Tibial nerve (tissue), 4 donors: Measurements from ENCODE around the gene TM4SF18. TPM values are rescaled to one million over a fixed set of nuclear protein-coding genes. Genes with fewer than 3 reads are reported as not detected.

Experiments
- DNase-seq, 2 donors: peaks; one replicate each; pipeline ENCODE4 v3.0.0-alpha.2; 2019; ENCODE audit warnings: low spot score in 2 of 2
- H3K27ac ChIP-seq, 4 donors: fragments of 200-600 bp; sonication (generic) in 3 of 4; one replicate each; pipeline ENCODE4 v1.5.1; 2017 to 2019; ENCODE audit warnings: mild to moderate bottlenecking in 1 of 4
- H3K27me3 ChIP-seq, 2 donors: fragments of 200-600 bp; sonication (generic) in 1 of 2; one replicate each; pipeline versions ENCODE4 v1.5.1 to v1.6.0; 2017 to 2019
- H3K36me3 ChIP-seq, 3 donors: fragments of 200-600 bp; sonication (generic); one replicate each; pipeline ENCODE4 v1.5.1; 2018 to 2019
- H3K4me1 ChIP-seq, 4 donors: fragments of 200-600 bp; sonication (generic) in 3 of 4; one replicate each; pipeline ENCODE4 v1.5.1; 2017 to 2019
- H3K4me3 ChIP-seq, 4 donors: fragments of 200-600 bp; sonication (generic) in 3 of 4; one replicate each; pipeline ENCODE4 v1.5.1; 2017 to 2019; ENCODE audit warnings: mild to moderate bottlenecking in 1 of 4, moderate library complexity in 1 of 4
- H3K9me3 ChIP-seq, 4 donors: fragments of 200-600 bp; sonication (generic) in 3 of 4; one replicate each; pipeline ENCODE4 v1.5.1; 2017 to 2019
- CTCF ChIP-seq, 5 experiments: fragments of 200-600 bp in 3 of 5; fragments of 450-650 bp in 2 of 5; sonication (generic) in 3 of 5; IDR thresholded peaks; one replicate each; pipeline ENCODE4 v1.5.1; 2016 to 2019; ENCODE audit warnings: antibody characterized with exemption in 5 of 5, mild to moderate bottlenecking in 3 of 5, moderate library complexity in 2 of 5
- EP300 ChIP-seq, 2 donors: sonication (generic); formaldehyde crosslinking; IDR thresholded peaks; one replicate each; pipeline ENCODE4 v1.6.1; 2017; ENCODE audit warnings: antibody characterized with exemption in 2 of 2, mild to moderate bottlenecking in 1 of 2
- POLR2A ChIP-seq, 2 donors: fragments of 450-650 bp; IDR thresholded peaks; one replicate each; pipeline ENCODE4 v1.6.1; 2017; ENCODE audit warnings: antibody characterized with exemption in 2 of 2, mild to moderate bottlenecking in 2 of 2, moderate library complexity in 2 of 2
- WGBS, 2 donors: methylation state at CpG; one replicate each; pipeline ENCODE4 v1.1.5; 2018; 5-methylcytosine and 5-hydroxymethylcytosine counted together
- total RNA-seq, 4 donors: library from RNA; depleted of rRNA; stranded (reverse); fragments of >200 nt; gene quantifications; one replicate each; pipeline ENCODE4 v1.1.0, GENCODE V29; 2016

TM4SF18 gene
- total RNA-seq, 4 donors from 2014 or later = 1.5 to 12.7 (median 4.6) TPM

DNA sequence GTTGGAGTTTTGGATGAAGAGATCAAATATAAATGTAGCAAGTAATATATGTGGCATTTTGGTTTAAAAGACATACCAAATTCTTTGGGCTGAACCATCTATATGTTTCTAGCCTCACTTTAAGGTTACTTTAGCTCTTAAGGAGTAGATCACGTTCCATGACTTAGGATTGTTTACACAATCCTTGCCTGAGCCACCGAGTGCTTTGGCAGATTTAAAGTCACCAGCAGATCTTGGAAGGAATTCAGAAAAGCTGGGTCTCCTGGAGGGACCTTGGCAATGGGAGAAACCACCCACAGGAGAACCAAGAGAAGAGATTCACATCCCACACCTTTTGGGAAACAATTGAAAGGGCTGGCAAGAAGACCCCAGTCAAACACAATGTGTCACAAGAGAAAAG is 54.5 kb downstream of the TM4SF18 start:
- no peak overlapping the region for H3K4me3 ChIP-seq
- H3K27ac ChIP-seq = no peak overlapping the region
- DNase-seq = no peak
- no peaks in the 10 kb centered on the region for H3K9me3 ChIP-seq
- peaks cover 0 to 5% (median 0%) of the 10 kb centered on the region in 4 donors for H3K4me1 ChIP-seq
- H3K27me3 ChIP-seq = no peaks in the 10 kb centered on the region
- TF ChIP-seq CTCF (IDR thresholded peaks at IDR 0.05) (no peak), EP300 (IDR thresholded peaks at IDR 0.05) (no peak), POLR2A (IDR thresholded peaks at IDR 0.05) (no peak)
- no peaks in the 10 kb centered on the region for H3K36me3 ChIP-seq
- WGBS, 2 donors = 67% methylated on average over 2 of the region's 2 CpGs

GRCh38 chr3:149277331-149277813 is 56.1 kb downstream of the TM4SF18 start:
- DNase-seq = no peak
- no peak for TF ChIP-seq CTCF (IDR thresholded peaks at IDR 0.05)
- no peak for TF ChIP-seq POLR2A (IDR thresholded peaks at IDR 0.05)
- TF ChIP-seq EP300 (IDR thresholded peaks at IDR 0.05) = no peak
- Histone ChIP-seq H3K4me3 (no peak overlapping the region), H3K36me3 (no peaks in the 10 kb centered on the region), H3K27me3 (no peaks in the 10 kb centered on the region), H3K9me3 (no peaks in the 10 kb centered on the region), H3K4me1 (peaks cover 0 to 12% (median 3%) of the 10 kb centered on the region in 4 donors), H3K27ac (peak overlapping the region in 1 of 4 donors; percentile 41)
- 71 to 72% methylated on average over 3 of the region's 3 CpGs for WGBS, 2 donors

DNA sequence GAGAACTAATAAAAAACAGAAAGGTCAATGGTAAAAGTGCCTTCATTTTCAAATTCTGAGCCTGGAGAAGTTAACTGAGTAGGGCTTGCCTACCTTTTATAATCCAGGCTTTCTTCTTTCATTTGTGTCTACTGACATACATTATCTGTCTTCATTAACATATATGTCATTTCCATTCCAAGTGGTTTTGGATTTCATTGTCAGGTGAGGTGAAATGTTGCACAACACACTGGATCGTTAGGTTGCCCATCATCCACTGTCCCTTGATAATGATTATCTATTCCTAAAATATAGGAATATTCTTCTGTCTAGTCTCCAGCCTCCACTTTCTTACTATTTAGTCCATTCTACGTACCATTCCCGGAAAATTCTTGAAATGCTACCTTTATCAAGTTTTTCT is 56.8 kb downstream of the TM4SF18 start:
- H3K4me1 ChIP-seq = peaks cover 0 to 12% (median 3%) of the 10 kb centered on the region in 4 donors
- no peak for DNase-seq
- TF ChIP-seq POLR2A (IDR thresholded peaks at IDR 0.05) (no peak), EP300 (IDR thresholded peaks at IDR 0.05) (no peak), CTCF (IDR thresholded peaks at IDR 0.05) (no peak)
- WGBS, 2 donors = 94% methylated on average over 3 of the region's 3 CpGs
- no peak overlapping the region for H3K27ac ChIP-seq
- H3K36me3 ChIP-seq = no peaks in the 10 kb centered on the region
- no peak overlapping the region for H3K4me3 ChIP-seq
- no peaks in the 10 kb centered on the region for H3K9me3 ChIP-seq
- H3K27me3 ChIP-seq = no peaks in the 10 kb centered on the region

- no peaks in the 10 kb centered on the region for H3K9me3 ChIP-seq
- H3K4me1 ChIP-seq = peaks cover 0 to 12% (median 3%) of the 10 kb centered on the region in 4 donors
- H3K27ac ChIP-seq = peak overlapping the region in 2 of 4 donors; percentile 19 to 65
- TF ChIP-seq EP300 (IDR thresholded peaks at IDR 0.05) (no peak), CTCF (IDR thresholded peaks at IDR 0.05) (no peak), POLR2A (IDR thresholded peaks at IDR 0.05) (no peak)
- H3K27me3 ChIP-seq = no peaks in the 10 kb centered on the region
- 47 to 53% methylated on average over 3 of the region's 3 CpGs for WGBS, 2 donors
- H3K36me3 ChIP-seq = no peaks in the 10 kb centered on the region
- no peak for DNase-seq
- H3K4me3 ChIP-seq = no peak overlapping the region
These were observed 59.2 kb downstream of the TM4SF18 start for GRCh38 chr3:149274220-149274619.

DNA sequence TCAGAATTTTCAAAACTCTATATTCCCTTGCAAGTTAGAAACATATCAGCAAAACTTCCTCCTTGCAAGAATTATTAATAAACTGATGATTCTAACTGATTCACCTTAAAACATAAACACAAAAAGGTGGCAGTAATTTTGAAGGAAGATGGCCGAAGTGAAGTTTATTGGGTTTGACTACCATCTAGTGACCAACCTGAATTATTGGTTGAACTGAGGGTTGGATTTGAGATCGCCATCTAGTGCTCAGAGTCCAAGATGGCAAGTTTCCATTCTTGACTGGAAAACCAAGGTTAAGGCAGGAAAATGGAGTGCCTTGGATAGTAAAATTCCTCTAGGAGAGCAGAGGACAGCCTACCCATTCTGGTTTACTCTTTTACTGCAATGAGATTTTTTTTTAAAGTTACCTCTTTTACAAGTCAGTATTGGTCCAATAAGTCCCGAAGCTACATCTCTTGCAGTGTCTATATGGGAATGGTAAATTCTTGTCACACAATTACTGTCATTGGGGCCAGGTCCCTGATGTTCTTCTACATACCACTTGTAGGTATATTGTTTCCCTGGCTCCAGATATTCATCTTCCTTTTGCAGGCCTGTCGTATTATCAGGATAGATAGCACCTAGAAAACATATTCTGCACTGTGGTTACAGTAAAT is 60.2 kb downstream of the TM4SF18 start:
- Histone ChIP-seq H3K27ac (peak overlapping the region in 2 of 4 donors; percentile 30 to 65), H3K9me3 (no peaks in the 10 kb centered on the region), H3K4me3 (no peak overlapping the region), H3K27me3 (no peaks in the 10 kb centered on the region), H3K4me1 (peaks cover 0 to 12% (median 3%) of the 10 kb centered on the region in 4 donors), H3K36me3 (no peaks in the 10 kb centered on the region)
- TF ChIP-seq CTCF (IDR thresholded peaks at IDR 0.05) (peak; percentile 86 to 97 (median 95)), POLR2A (IDR thresholded peaks at IDR 0.05) (no peak), EP300 (IDR thresholded peaks at IDR 0.05) (peak in 1 of 2 donors; percentile 65)
- WGBS, 2 donors = 42% methylated on average over 4 of the region's 4 CpGs
- peak in 1 of 2 donors; percentile 60 for DNase-seq
